GM23248 (cell line): Measurements from ENCODE around the gene SETD9. TPM values are rescaled to one million over a fixed set of nuclear protein-coding genes. Genes with fewer than 3 reads are reported as not detected.
A peak's percentile ranks its signal among the peaks of the same experiment; 100 is the strongest.

Source experiments
- DNase-seq: peaks from one replicate; pipeline ENCODE4 v3.0.0-alpha.2; 2015
- H2AFZ ChIP-seq: fragments of 200-600 bp; sonication (generic); 2 replicates; pipeline ENCODE4 v1.6.1; 2016; ENCODE audit warnings: antibody characterized with exemption
- H3F3A ChIP-seq: fragments of 200-600 bp; sonication (generic); 2 replicates; pipeline ENCODE4 v1.6.1; 2016; ENCODE audit warnings: mild to moderate bottlenecking, antibody characterized with exemption, mixed run types; ENCODE audit not compliant: insufficient read depth
- H3K27ac ChIP-seq: fragments of 200-600 bp; sonication (generic); 2 replicates; pipeline ENCODE4 v1.5.1; 2016; ENCODE audit warnings: mild to moderate bottlenecking
- H3K27me3 ChIP-seq: fragments of 200-600 bp; sonication (generic); replicated peaks from 2 replicates; pipeline ENCODE4 v1.6.1; 2016; ENCODE audit warnings: mild to moderate bottlenecking; ENCODE audit not compliant: insufficient read depth
- H3K36me3 ChIP-seq: fragments of 200-600 bp; sonication (generic); 2 replicates; pipeline ENCODE4 v1.6.1; 2016; ENCODE audit warnings: low read depth, mild to moderate bottlenecking
- H3K4me1 ChIP-seq: fragments of 200-600 bp; sonication (generic); 2 replicates; pipeline ENCODE4 v1.6.1; 2016; ENCODE audit warnings: mild to moderate bottlenecking; ENCODE audit not compliant: insufficient read depth
- H3K4me2 ChIP-seq: fragments of 200-600 bp; sonication (generic); one replicate; pipeline ENCODE4 v1.6.1; 2016; ENCODE audit warnings: mild to moderate bottlenecking; ENCODE audit not compliant: unreplicated experiment
- H3K4me3 ChIP-seq: fragments of 200-600 bp; sonication (generic); 2 replicates; pipeline ENCODE4 v1.5.1; 2016; ENCODE audit warnings: mild to moderate bottlenecking
- H3K79me2 ChIP-seq: fragments of 200-600 bp; sonication (generic); 2 replicates; pipeline ENCODE4 v1.6.1; 2016; ENCODE audit warnings: mild to moderate bottlenecking; ENCODE audit not compliant: insufficient read depth
- H3K9ac ChIP-seq: fragments of 200-600 bp; sonication (generic); 2 replicates; pipeline ENCODE4 v1.6.1; 2016; ENCODE audit warnings: mild to moderate bottlenecking
- H3K9me2 ChIP-seq: fragments of 200-600 bp; sonication (generic); 2 replicates; pipeline ENCODE4 v1.6.1; 2016; ENCODE audit warnings: mixed run types, mild to moderate bottlenecking, moderate library complexity; ENCODE audit not compliant: insufficient read depth
- H3K9me3 ChIP-seq: fragments of 200-600 bp; sonication (generic); one replicate; pipeline ENCODE4 v1.6.1; 2017; ENCODE audit warnings: low read depth
- H4K20me1 ChIP-seq: fragments of 200-600 bp; sonication (generic); 2 replicates; pipeline ENCODE4 v1.6.0; 2016; ENCODE audit not compliant: insufficient read depth
- EZH2 ChIP-seq: fragments of 200-600 bp; sonication (generic); IDR thresholded peaks from 2 replicates; pipeline ENCODE4 v1.6.1; 2018; ENCODE audit warnings: antibody characterized with exemption, mild to moderate bottlenecking; ENCODE audit not compliant: insufficient read depth, poor library complexity, severe bottlenecking
- EZH2phosphoT487 ChIP-seq: fragments of 200-600 bp; sonication (generic); IDR thresholded peaks from 2 replicates; pipeline ENCODE4 v1.6.1; 2018; ENCODE audit warnings: antibody characterized with exemption, moderate library complexity, mild to moderate bottlenecking, low read depth; ENCODE audit not compliant: insufficient read depth
- WGBS, 2 experiments: methylation state at CpG; one replicate each; pipeline ENCODE4 v1.1.6; 2015 to 2017; ENCODE audit warnings: low lambda C conversion rate in 2 of 2, low coverage in 1 of 2; ENCODE audit errors: missing lambda C conversion rate in 2 of 2; 5-methylcytosine and 5-hydroxymethylcytosine counted together
- in situ Hi-C: fragments of 300-500 bp; cut with MboI; formaldehyde crosslinking; loops from 2 replicates; pipeline ENCODE4 v1.15.0; 2020
- polyA plus RNA-seq: library from polyadenylated mRNA; unstranded; fragments of >200 nt; fragmentation: Nextera tagmentation; extraction: Ambion mirVana; gene quantifications from 2 replicates; pipeline ENCODE4 v1.2.1, GENCODE V29; 2016
- total RNA-seq: library from RNA; depleted of rRNA; stranded (reverse); fragments of >200 nt; shearing (Covaris generic); gene quantifications from 2 replicates; pipeline ENCODE4 v1.2.3, GENCODE V29; 2014; rRNA removed

The SETD9 gene
- 18.5 and 22.5 TPM in 2 replicates for total RNA-seq
- polyA plus RNA-seq, result 13.8 and 15.4 TPM in 2 replicates

- Histone ChIP-seq H3K4me1 (peaks cover 5% of the 10 kb centered on the region; the same call in 1 of the 2 replicates), H3F3A (peaks cover 23% of the 10 kb centered on the region), H3K36me3 (no peaks in the 10 kb centered on the region), H3K4me3 (peak within 1 kb of the TSS; percentile 85), H3K27me3 (0 out of 2 replicates have a peak, but pooled peaks cover 6% of the 10 kb centered on the region), H3K9ac (peak within 1 kb of the TSS; percentile 95), H3K27ac (peak within 1 kb of the TSS; percentile 95), H4K20me1 (no peaks in the 10 kb centered on the region), H2AFZ (peak within 1 kb of the TSS; percentile 100), H3K4me2 (peak within 1 kb of the TSS; percentile 95), H3K79me2 (no peaks in the 10 kb centered on the region), H3K9me3 (no peaks in the 10 kb centered on the region), H3K9me2 (no peaks in the 10 kb centered on the region)
- DNase-seq, result peak; percentile 99
- 1 to 2% methylated on average over 61 to 81 of the region's 84 CpGs for WGBS, 2 experiments
- TF ChIP-seq EZH2phosphoT487, result no peak
- TF ChIP-seq EZH2, result no peak
- in situ Hi-C loops, result loop anchor here (25.0 kb wide), 1 partner anchor 1553 kb away; the partner anchor contains the start of gene PLK2
Measured at GRCh38 chr5:56909294-56910209, at the start of gene SETD9. TSS of gene SETD9 (plus strand) at chr5:56909596. CDS start at chr5:56909646, 50 bp downstream.

- H4K20me1 ChIP-seq, result no peaks in the 10 kb centered on the region
- WGBS, 2 experiments, result 94 to 98% methylated on average over 4 of the region's 4 CpGs
- no peaks in the 10 kb centered on the region for H3K79me2 ChIP-seq
- H3K4me1 ChIP-seq, result no peaks in the 10 kb centered on the region
- DNase-seq, result no peak
- H3F3A ChIP-seq, result no peaks in the 10 kb centered on the region
- H3K9ac ChIP-seq, result no peak overlapping the region
- H3K9me3 ChIP-seq, result no peaks in the 10 kb centered on the region
- H3K36me3 ChIP-seq, result 0 out of 2 replicates have a peak, but pooled peaks cover 5% of the 10 kb centered on the region
- no peak overlapping the region for H3K4me3 ChIP-seq
- no peak overlapping the region for H3K4me2 ChIP-seq
- TF ChIP-seq EZH2 (no peak), EZH2phosphoT487 (no peak)
- H3K27me3 ChIP-seq, result no peaks in the 10 kb centered on the region
- H2AFZ ChIP-seq, result no peak overlapping the region
- in situ Hi-C loops, result no loop called here
- H3K9me2 ChIP-seq, result no peaks in the 10 kb centered on the region
- H3K27ac ChIP-seq, result no peak overlapping the region
Measured at GRCh38 chr5:56861893-56862485, 47.4 kb upstream of the SETD9 start.

GRCh38 chr5:56862909-56863308, 46.5 kb upstream of the SETD9 start:
- Histone ChIP-seq H2AFZ (no peak overlapping the region), H3K9ac (no peak overlapping the region), H3K4me3 (no peak overlapping the region), H3K79me2 (no peaks in the 10 kb centered on the region), H3K9me2 (no peaks in the 10 kb centered on the region), H3K27me3 (no peaks in the 10 kb centered on the region), H3K4me1 (no peaks in the 10 kb centered on the region), H4K20me1 (no peaks in the 10 kb centered on the region), H3K9me3 (no peaks in the 10 kb centered on the region), H3F3A (no peaks in the 10 kb centered on the region), H3K4me2 (no peak overlapping the region), H3K27ac (no peak overlapping the region), H3K36me3 (0 out of 2 replicates have a peak, but pooled peaks cover 5% of the 10 kb centered on the region)
- DNase-seq, result no peak
- in situ Hi-C loops, result no loop called here
- 91 to 96% methylated on average over 3 of the region's 3 CpGs for WGBS, 2 experiments
- no peak for TF ChIP-seq EZH2
- no peak for TF ChIP-seq EZH2phosphoT487

GRCh38 chr5:56871777-56872176, 37.6 kb upstream of the SETD9 start:
- no peaks in the 10 kb centered on the region for H3K4me1 ChIP-seq
- DNase-seq, result no peak
- H3K9me2 ChIP-seq, result no peaks in the 10 kb centered on the region
- no peaks in the 10 kb centered on the region for H3K27me3 ChIP-seq
- WGBS, 2 experiments, result 65% methylated on average over 2 of the region's 2 CpGs
- no peaks in the 10 kb centered on the region for H3F3A ChIP-seq
- no peaks in the 10 kb centered on the region for H4K20me1 ChIP-seq
- H3K4me3 ChIP-seq, result no peak overlapping the region
- H3K79me2 ChIP-seq, result no peaks in the 10 kb centered on the region
- no peak overlapping the region for H3K9ac ChIP-seq
- H2AFZ ChIP-seq, result no peak overlapping the region
- no peak overlapping the region for H3K27ac ChIP-seq
- TF ChIP-seq EZH2 (no peak), EZH2phosphoT487 (no peak)
- in situ Hi-C loops, result no loop called here
- H3K36me3 ChIP-seq, result peaks cover 7% of the 10 kb centered on the region; the same call in 1 of the 2 replicates
- no peak overlapping the region for H3K4me2 ChIP-seq
- H3K9me3 ChIP-seq, result no peaks in the 10 kb centered on the region
